ENCODE results near the gene CLIP4. TPM values are rescaled to one million over a fixed set of nuclear protein-coding genes. Genes with fewer than 3 reads are reported as not detected.

CLIP4 gene
- total and polyA plus RNA-seq, 2 experiments from 2014 or later, result 0.06 to 0.14 TPM

DNA sequence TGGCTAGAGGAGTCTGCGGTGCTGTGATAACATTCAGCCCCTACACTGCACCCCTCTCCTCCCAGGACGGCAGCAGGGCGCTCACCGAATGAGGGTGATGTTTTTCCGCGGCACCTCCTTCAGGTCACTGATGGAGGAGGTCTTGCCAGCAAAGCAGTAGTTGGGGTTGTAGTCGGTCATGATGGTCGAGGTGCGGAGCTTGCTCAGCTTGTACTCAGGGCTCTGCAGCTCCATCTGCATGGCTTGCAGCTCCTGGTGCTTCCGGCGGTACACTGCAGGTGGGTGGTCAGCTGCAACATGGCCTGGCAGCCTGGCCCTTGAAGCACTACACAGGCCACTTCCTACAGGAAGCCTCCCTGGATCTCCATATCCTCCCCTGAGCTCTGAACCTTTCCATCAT is 108.0 kb downstream of the CLIP4 start (continued):
- TF ChIP-seq, protein P1, sequence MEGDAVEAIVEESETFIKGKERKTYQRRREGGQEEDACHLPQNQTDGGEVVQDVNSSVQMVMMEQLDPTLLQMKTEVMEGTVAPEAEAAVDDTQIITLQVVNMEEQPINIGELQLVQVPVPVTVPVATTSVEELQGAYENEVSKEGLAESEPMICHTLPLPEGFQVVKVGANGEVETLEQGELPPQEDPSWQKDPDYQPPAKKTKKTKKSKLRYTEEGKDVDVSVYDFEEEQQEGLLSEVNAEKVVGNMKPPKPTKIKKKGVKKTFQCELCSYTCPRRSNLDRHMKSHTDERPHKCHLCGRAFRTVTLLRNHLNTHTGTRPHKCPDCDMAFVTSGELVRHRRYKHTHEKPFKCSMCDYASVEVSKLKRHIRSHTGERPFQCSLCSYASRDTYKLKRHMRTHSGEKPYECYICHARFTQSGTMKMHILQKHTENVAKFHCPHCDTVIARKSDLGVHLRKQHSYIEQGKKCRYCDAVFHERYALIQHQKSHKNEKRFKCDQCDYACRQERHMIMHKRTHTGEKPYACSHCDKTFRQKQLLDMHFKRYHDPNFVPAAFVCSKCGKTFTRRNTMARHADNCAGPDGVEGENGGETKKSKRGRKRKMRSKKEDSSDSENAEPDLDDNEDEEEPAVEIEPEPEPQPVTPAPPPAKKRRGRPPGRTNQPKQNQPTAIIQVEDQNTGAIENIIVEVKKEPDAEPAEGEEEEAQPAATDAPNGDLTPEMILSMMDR (conservative IDR thresholded peaks at IDR 0.05; ENCODE audit: low read depth in 2 of 2), result no peak
- no peak for TF ChIP-seq ZNF114 (CRISPR knock-in tag; IDR thresholded peaks at IDR 0.05)
- TF ChIP-seq, protein P2, sequence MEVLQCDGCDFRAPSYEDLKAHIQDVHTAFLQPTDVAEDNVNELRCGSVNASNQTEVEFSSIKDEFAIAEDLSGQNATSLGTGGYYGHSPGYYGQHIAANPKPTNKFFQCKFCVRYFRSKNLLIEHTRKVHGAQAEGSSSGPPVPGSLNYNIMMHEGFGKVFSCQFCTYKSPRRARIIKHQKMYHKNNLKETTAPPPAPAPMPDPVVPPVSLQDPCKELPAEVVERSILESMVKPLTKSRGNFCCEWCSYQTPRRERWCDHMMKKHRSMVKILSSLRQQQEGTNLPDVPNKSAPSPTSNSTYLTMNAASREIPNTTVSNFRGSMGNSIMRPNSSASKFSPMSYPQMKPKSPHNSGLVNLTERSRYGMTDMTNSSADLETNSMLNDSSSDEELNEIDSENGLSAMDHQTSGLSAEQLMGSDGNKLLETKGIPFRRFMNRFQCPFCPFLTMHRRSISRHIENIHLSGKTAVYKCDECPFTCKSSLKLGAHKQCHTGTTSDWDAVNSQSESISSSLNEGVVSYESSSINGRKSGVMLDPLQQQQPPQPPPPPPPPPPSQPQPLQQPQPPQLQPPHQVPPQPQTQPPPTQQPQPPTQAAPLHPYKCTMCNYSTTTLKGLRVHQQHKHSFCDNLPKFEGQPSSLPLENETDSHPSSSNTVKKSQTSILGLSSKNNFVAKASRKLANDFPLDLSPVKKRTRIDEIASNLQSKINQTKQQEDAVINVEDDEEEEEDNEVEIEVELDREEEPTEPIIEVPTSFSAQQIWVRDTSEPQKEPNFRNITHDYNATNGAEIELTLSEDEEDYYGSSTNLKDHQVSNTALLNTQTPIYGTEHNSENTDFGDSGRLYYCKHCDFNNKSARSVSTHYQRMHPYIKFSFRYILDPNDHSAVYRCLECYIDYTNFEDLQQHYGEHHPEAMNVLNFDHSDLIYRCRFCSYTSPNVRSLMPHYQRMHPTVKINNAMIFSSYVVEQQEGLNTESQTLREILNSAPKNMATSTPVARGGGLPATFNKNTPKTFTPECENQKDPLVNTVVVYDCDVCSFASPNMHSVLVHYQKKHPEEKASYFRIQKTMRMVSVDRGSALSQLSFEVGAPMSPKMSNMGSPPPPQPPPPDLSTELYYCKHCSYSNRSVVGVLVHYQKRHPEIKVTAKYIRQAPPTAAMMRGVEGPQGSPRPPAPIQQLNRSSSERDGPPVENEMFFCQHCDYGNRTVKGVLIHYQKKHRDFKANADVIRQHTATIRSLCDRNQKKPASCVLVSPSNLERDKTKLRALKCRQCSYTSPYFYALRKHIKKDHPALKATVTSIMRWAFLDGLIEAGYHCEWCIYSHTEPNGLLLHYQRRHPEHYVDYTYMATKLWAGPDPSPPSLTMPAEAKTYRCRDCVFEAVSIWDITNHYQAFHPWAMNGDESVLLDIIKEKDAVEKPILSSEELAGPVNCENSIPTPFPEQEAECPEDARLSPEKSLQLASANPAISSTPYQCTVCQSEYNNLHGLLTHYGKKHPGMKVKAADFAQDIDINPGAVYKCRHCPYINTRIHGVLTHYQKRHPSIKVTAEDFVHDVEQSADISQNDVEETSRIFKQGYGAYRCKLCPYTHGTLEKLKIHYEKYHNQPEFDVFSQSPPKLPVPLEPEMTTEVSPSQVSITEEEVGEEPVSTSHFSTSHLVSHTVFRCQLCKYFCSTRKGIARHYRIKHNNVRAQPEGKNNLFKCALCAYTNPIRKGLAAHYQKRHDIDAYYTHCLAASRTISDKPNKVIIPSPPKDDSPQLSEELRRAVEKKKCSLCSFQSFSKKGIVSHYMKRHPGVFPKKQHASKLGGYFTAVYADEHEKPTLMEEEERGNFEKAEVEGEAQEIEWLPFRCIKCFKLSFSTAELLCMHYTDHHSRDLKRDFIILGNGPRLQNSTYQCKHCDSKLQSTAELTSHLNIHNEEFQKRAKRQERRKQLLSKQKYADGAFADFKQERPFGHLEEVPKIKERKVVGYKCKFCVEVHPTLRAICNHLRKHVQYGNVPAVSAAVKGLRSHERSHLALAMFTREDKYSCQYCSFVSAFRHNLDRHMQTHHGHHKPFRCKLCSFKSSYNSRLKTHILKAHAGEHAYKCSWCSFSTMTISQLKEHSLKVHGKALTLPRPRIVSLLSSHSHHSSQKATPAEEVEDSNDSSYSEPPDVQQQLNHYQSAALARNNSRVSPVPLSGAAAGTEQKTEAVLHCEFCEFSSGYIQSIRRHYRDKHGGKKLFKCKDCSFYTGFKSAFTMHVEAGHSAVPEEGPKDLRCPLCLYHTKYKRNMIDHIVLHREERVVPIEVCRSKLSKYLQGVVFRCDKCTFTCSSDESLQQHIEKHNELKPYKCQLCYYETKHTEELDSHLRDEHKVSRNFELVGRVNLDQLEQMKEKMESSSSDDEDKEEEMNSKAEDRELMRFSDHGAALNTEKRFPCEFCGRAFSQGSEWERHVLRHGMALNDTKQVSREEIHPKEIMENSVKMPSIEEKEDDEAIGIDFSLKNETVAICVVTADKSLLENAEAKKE (CRISPR knock-in tag; IDR thresholded peaks at IDR 0.05), result no peak
- no peak for TF ChIP-seq ZNF331 (CRISPR knock-in tag; IDR thresholded peaks at IDR 0.05; ENCODE audit: low read depth)
- no peak for TF ChIP-seq EZH2 (IDR thresholded peaks at IDR 0.05; ENCODE audit: low read depth, unreplicated experiment)
- TF ChIP-seq EZH2phosphoT487 (IDR thresholded peaks at IDR 0.05; ENCODE audit: unreplicated experiment), result no peak
- no peak for TF ChIP-seq STAT1 (IDR thresholded peaks at IDR 0.05; ENCODE audit: unreplicated experiment)
